T-helper 22 cell (primary cell): ENCODE results near the gene NEU1.
"Not testable (repeated sequence)": the region's sequence is repeated elsewhere in the genome, so short reads cannot be mapped to it uniquely, and the experiment has no call there.

Source experiments
- DNase-seq: peaks from one replicate; pipeline ENCODE4 v3.0.0-alpha.2; 2020; ENCODE audit warnings: low read depth

Gene NEU1

DNA sequence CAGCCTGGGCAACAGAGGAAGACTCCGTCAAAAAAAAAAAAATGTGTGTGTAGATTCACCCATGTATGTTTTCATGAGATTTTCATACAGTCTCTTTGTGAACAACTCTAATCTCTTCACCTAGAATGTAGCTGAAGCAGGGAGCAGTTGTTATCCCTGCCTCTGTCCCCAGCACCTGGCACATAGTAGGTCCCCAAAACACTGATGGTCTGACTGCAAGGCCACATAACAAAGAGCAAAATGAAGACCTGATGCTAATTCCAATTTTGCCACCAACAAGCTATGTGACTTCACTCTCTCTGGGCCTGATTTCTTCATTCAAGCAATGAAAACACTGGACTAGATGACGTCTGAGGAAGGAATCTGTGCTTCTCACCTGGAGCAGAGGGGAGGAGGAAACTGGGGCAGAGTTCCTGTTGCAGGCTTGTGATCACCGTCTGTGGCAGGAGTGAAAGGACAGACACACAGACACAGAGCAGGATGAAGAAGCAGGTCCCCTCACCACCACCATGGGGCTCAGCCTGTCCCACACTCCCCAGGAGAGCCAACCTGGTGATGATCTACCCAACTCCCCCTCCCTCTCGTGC lies 11.6 kb upstream of the NEU1 start:
- no peak for DNase-seq

DNA sequence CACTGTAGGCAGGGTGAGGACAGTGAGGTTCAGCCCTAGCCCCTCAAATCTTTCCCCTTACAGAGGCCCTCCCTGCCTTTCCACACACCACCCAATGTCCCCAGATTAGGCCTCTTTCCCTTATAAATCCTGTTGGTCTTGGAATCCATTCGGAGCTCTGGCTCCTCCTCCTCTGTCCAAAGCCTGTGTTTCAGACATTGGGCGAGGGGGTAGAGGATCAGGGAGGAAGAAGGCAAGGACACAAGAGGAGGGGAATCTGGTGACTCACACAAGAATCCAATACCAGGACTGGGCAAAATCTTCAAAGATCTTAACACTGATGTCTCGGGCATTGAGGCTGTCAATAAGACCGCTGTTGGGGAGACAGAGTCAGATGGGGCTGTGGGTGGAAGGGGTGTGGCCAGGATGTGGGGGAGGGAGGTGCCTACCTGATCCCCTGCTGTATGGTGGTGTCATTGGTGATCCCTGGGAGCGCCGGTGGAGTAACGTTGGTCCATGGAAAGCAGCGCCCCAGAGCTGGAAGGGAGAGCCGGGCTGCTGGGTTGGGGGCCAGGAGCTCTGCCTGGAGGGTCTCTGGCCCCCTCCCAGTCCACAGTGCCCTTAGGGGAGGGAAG lies 8.5 kb upstream of the NEU1 start:
- DNase-seq = no peak

DNA sequence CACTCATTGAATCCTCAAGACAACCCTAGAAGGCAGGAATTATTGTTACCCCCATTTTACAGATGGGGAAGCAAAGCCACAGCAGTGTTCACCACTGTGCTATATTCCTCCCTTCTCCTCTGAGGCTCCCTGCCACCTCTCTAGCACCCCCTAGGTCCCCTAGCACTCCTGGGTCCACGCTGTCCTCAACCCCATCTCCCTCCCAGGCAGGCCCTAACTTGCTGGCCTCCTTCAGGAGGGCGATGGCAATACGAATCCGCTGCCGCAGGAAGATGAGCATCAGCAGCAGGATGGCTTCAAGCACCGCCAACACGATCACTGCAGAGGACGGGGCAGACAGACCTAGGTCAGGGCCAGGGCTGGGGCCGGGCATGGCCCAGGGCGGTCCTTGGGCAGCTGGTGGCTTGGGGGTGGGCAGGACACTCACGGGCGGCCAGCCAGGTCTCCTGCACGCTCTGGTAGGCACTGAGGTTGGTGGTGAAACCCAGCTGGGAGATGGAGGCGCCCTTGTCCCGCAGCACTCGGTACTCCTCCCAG lies 7.8 kb upstream of the NEU1 start:
- no peak for DNase-seq

DNA sequence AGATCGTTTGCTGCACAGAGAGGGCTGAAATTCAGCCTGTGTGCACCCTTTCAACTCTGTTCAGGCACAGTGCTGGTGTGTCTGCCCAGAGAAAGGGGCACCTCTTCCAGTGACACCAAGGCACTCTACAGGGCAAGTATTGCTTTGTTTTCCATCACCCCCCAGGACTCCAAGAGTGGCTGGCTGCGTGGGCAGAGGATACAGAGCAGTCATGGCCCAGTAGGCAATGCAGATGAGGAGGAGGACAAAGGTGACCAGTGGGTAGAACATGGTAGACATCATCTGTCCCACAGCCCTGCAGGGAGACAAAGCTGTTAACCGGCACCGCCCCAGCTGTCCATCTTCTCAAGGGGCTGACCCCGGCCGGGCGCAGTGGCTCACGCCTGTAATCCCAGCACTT lies 6.7 kb upstream of the NEU1 start:
- no peak for DNase-seq

- not testable (repeated sequence) for DNase-seq
Measured at GRCh38 chr6:31868658-31868971, 6.0 kb upstream of the NEU1 start.

GRCh38 chr6:31865205-31866118 lies 2.8 kb upstream of the NEU1 start:
- DNase-seq = no peak

DNA sequence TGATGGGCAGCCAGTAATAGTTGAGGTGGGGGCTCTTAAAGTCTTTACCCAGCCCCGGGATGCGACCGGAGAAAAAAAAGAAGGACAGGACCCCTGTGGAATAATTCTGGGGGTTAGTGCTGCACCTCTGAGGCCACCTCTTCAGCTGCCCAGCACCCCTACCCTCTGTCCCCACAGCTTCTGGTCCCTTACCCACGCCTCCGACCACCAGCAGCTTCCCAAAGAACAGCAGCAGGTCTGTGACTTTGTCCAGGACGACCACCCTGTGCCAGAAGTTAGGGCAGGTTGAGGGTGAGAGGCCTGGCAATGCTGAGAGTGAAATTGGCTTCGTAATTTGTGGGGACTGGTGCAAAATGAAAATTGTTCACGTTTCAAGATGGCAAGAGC lies 2.2 kb upstream of the NEU1 start:
- no peak for DNase-seq

GRCh38 chr6:31864123-31864562 lies 1.5 kb upstream of the NEU1 start:
- not testable (repeated sequence) for DNase-seq

- DNase-seq = no peak
Measured at GRCh38 chr6:31861919-31862343, 690 bp downstream of the NEU1 start.

DNA sequence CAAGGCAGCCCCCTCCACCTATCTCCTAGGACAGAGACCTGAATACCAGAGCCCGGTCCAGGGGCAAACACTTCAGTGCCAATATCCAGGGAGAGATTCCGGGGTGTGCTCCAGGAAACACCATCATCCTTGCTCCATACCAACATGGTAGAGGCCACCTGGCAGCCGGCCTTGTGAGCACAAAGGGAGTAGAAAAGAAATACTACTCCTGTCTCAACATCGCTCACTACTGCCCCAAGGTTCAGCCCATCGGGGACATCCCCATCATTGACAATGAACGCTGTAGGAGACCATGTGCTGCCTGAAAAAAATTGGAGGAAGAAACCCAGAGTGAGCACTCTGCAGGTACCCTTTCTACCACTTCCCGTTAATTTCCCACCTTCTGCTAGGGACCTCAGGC lies 1.5 kb downstream of the NEU1 start:
- DNase-seq = no peak

GRCh38 chr6:31860349-31860748 lies 2.3 kb downstream of the NEU1 start:
- DNase-seq = no peak

DNA sequence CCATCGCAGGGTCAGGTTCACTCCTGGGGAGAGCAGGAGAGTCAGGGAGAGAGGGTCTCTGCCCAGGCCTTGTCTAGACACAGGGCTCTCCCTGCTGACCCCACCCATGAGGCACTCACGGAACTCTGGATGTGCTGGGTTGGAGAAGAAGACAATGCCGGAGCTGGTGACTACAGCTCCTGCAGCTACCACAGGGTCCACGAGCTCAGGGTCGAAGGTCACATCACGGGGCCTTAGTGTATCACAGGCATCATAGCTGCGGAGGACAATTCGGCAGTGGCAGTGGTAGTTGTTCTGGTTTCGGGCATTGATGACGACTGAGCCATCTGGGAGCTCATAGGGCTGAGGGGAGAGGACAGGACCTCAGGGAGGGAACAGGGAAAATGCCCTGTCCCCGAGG lies 2.7 kb downstream of the NEU1 start:
- DNase-seq = no peak

DNA sequence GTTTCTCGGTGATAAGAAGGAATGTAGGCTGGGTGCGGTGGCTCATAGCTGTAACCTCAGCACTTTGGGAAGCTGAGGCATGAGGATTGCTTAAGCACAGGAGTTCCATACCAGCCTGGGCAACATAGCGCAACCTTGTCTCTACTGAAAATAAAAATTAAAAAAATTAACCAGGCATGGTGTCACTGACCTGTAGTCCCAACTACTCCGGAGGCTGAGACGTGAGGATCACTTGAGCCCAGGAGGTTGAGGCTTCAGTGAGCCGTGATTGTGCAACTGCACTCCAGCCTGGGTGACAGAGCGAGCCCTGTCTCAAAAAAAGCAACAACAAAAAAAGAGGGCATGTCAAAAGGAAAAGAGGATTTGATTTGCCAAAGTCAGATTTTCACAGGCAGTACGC lies 3.9 kb downstream of the NEU1 start:
- no peak for DNase-seq

DNA sequence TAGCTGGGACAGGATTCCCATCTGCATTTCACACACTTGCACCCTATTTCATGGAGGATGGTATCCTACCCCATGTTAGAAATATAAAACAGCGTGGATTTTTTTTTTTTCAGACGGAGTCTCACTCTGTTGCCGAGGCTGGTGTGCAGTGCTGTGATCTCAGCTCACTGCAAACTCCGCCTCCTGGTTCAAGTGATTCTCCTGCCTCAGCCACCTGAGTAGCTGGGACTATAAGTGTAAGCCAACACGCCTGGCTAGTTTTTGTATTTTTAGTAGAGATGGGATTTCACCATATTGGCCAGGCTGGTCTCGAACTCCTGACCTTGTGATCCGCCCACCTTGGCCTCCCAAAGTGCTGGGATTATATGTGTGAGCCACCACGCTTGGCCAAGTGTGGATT lies 4.8 kb downstream of the NEU1 start:
- not testable (repeated sequence) for DNase-seq

GRCh38 chr6:31851980-31852718 lies 10.5 kb downstream of the NEU1 start:
- DNase-seq = not testable (repeated sequence)

DNA sequence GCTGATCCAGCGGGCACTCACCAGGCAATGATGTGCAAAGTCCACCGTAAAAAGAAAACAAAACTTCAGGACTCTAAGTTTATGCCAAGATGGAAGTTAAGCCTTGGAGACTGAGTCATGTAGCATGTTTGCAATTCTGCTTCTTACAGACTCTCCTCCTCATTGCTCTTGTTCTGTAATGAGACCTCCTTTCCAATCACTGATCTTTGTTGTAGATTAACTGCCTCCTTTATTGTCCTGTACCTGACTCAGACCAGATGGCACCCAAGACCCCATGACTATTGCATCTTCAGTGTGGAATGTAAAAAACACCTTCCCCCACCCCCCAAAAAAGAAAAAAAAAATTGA lies 11.2 kb downstream of the NEU1 start:
- no peak for DNase-seq

- DNase-seq = no peak
Measured at GRCh38 chr6:31850765-31851484, 11.7 kb downstream of the NEU1 start.

- no peak for DNase-seq
Measured at GRCh38 chr6:31847276-31847978, 15.2 kb downstream of the NEU1 start.

- no peak for DNase-seq
Measured at GRCh38 chr6:31844507-31844906, 18.1 kb downstream of the NEU1 start.

DNA sequence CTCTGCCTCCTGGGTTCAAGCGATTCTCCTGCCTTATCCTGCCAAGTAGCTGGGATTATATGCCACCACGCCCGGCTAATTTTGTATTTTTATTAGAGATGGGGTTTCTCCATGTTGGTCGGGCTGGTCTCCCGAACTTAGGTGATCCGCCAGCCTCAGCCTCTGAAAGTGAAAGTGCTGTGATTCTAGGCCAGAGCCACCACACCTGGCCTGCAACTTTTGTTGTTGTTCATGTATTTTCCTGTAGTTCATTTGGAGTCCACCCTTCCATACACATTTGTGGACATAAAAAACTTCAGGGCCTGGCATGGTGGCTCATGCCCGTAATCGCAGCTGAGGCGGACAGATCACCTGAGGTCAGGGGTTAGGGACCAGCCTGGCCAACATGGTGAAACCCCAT lies 20.6 kb downstream of the NEU1 start:
- DNase-seq = no peak

DNA sequence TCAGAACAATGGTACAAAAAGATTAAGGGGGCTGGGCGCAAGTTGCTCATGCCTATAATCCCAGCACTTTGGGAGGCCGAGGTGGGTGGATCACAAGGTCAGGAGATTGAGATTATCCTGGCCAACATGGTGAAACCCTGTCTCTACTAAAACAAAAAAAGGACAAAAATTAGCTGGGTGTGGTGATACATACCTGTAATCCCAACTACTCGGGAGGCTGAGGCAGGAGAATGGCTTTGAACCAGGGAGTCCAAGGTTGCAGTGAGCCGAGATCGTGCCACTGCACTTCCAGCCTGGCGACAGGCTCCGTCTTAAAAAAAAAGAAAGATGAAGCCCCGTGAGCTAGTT lies 22.9 kb downstream of the NEU1 start:
- not testable (repeated sequence) for DNase-seq
